Measurements from ENCODE around the gene SBNO2. TPM values are rescaled to one million over a fixed set of nuclear protein-coding genes. Genes with fewer than 3 reads are reported as not detected.

Gene SBNO2
- total RNA-seq, 2 donors from 2014 or later: 14.7 to 17.7 TPM

- TF ChIP-seq CTCF (IDR thresholded peaks at IDR 0.05): no peak
- Histone ChIP-seq H3K36me3 (peaks cover 14% of the 10 kb centered on the region), H3K4me1 (peaks cover 0 to 84% of the 10 kb centered on the region in 2 donors), H3K27me3 (no peaks in the 10 kb centered on the region), H3K9me3 (no peaks in the 10 kb centered on the region), H3K4me3 (no peak overlapping the region), H3K27ac (peak overlapping the region; percentile 91 to 95)
- DNase-seq (ENCODE audit: low spot score): no peak
These were observed 42.7 kb upstream of the SBNO2 start for GRCh38 chr19:1216756-1217155.

- H3K27me3 ChIP-seq: no peaks in the 10 kb centered on the region
- peak overlapping the region; percentile 91 to 95 for H3K27ac ChIP-seq
- DNase-seq (ENCODE audit: low spot score): no peak
- peak overlapping the region in 1 of 2 donors; percentile 23 for H3K4me3 ChIP-seq
- H3K4me1 ChIP-seq: peaks cover 0 to 85% of the 10 kb centered on the region in 2 donors
- H3K9me3 ChIP-seq: no peaks in the 10 kb centered on the region
- no peak for TF ChIP-seq CTCF (IDR thresholded peaks at IDR 0.05)
- no peaks in the 10 kb centered on the region for H3K36me3 ChIP-seq
These were observed 41.0 kb upstream of the SBNO2 start for GRCh38 chr19:1214862-1215731.

GRCh38 chr19:1214299-1214861, 40.3 kb upstream of the SBNO2 start:
- Histone ChIP-seq H3K4me1 (peaks cover 0 to 88% of the 10 kb centered on the region in 2 donors), H3K4me3 (peak overlapping the region in 1 of 2 donors; percentile 23)
- no peak for DNase-seq (ENCODE audit: low spot score)

GRCh38 chr19:1213391-1214286, 39.6 kb upstream of the SBNO2 start:
- Histone ChIP-seq H3K27ac (peak overlapping the region; percentile 91 to 95), H3K27me3 (no peaks in the 10 kb centered on the region), H3K9me3 (no peaks in the 10 kb centered on the region), H3K36me3 (no peaks in the 10 kb centered on the region), H3K4me1 (peaks cover 0 to 89% of the 10 kb centered on the region in 2 donors), H3K4me3 (peak overlapping the region in 1 of 2 donors; percentile 23)
- peak; percentile 74 for DNase-seq (ENCODE audit: low spot score)
- TF ChIP-seq CTCF (IDR thresholded peaks at IDR 0.05): no peak

More at GRCh38 chr19:1214299-1214861, 40.3 kb upstream of the SBNO2 start:
- Histone ChIP-seq H3K36me3 (no peaks in the 10 kb centered on the region), H3K27me3 (no peaks in the 10 kb centered on the region), H3K27ac (peak overlapping the region; percentile 91 to 95), H3K9me3 (no peaks in the 10 kb centered on the region)
- no peak for TF ChIP-seq CTCF (IDR thresholded peaks at IDR 0.05)

- Histone ChIP-seq H3K36me3 (no peaks in the 10 kb centered on the region), H3K4me3 (no peak overlapping the region), H3K4me1 (peaks cover 0 to 88% of the 10 kb centered on the region in 2 donors), H3K9me3 (no peaks in the 10 kb centered on the region), H3K27me3 (no peaks in the 10 kb centered on the region), H3K27ac (peak overlapping the region; percentile 9 to 39)
- no peak for TF ChIP-seq CTCF (IDR thresholded peaks at IDR 0.05)
- no peak for DNase-seq (ENCODE audit: low spot score)
These were observed 37.6 kb upstream of the SBNO2 start for GRCh38 chr19:1211494-1212234.
